Right ventricle myocardium inferior (tissue), 1 donor: ENCODE data around the gene NPC1L1. TPM values are rescaled to one million over a fixed set of nuclear protein-coding genes. Genes with fewer than 3 reads are reported as not detected.
A peak's percentile ranks its signal among the peaks of the same experiment; 100 is the strongest.

Source experiments
- ATAC-seq: fragments of 200-7000 bp; cut with Tn5 transposase; one replicate; pipeline ENCODE4 v1.9.1; 2020; ENCODE audit warnings: mild to moderate bottlenecking, moderate library complexity
- DNase-seq: peaks from one replicate; pipeline ENCODE4 v3.0.0; 2021; ENCODE audit errors: missing footprints
- intact Hi-C: fragments of 100-400 bp; cut with DNase I; formaldehyde crosslinking; loops from one replicate; pipeline ENCODE4 v1.11.0; 2022
- total RNA-seq: library from RNA; stranded (reverse); fragmentation: NEBNext Ultra II Directional; extraction: Animal tissue kit (Norgen Biotek cat#: 25700); gene quantifications from one replicate; pipeline ENCODE4 v1.2.1, GENCODE V29; 2021
- donor health status: DM: no; HTN: yes; CAD: no; lungs with severe emphysema.

NPC1L1 gene
- total RNA-seq, 1 donor from 2014 or later = 0.05 TPM

DNA sequence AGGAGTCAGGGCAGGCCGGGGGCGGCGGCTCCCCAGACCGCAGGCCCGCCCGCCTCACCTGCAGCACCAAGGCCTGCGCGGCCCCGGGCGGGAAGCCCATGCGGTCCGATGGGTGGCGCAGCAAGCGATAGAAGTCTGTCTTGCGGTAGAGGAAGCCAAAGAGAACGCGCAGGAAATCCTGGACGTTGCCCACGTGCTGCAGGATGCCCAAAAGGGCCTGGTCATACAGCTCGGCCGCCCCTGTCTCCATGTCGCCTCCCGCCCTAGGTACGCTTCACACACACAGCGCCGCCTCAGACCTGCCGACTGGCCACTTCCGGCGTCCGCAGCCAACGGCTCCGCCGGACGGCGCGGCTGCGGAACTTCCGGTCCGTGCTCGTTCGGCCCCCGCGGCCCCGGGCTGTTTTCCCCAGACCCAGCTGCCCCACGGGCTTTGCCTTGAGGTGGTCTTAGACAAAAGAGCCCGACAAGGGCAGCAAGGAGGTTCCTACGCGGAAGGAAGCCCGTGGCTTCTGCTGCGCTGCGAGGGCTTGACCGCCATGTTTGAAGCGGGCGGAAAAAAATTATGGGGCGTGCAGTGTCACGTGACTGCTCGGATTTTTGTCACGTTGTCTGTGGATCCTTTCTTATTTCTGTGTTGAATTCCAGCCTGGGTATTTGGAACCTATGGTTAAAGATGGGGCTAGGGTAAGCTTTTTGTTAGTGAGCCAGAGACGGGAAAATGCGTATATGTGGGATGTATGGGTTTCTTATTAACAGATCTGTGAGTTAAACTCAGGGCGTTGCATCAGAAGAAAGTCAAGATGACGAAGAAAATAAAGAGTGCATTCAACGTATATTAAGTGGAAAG is 50.6 kb downstream of the NPC1L1 start, which contains the start of gene NUDCD3:
Gene NUDCD3, minus strand, starts transcription at position 308 of the 850 bp plus-strand sequence. Its CDS starts 58 bp downstream, at position 250.
- intact Hi-C loops = loop anchor here (1.0 to 10.0 kb wide), 3 partner anchors 77 to 354 kb away; partner anchors contain the start of genes H2AZ2 and YKT6
- DNase-seq (peak; percentile 93), ATAC-seq (peak; percentile 96)

- intact Hi-C loops = loop anchor here (1.0 to 10.0 kb wide), 5 partner anchors 77 to 425 kb away; partner anchors contain the start of genes H2AZ2, PGAM2 and YKT6
- ATAC-seq = peak; percentile 12
- peak; percentile 69 for DNase-seq
Observed at GRCh38 chr7:44489955-44490350, 51.2 kb downstream of the NPC1L1 start.

- intact Hi-C loops = loop anchor here (10.0 kb wide), 2 partner anchors 354 to 424 kb away; partner anchors contain the start of gene PGAM2
- DNase-seq = no peak
- ATAC-seq = no peak
Observed at GRCh38 chr7:44488955-44489354, 52.2 kb downstream of the NPC1L1 start.

DNA sequence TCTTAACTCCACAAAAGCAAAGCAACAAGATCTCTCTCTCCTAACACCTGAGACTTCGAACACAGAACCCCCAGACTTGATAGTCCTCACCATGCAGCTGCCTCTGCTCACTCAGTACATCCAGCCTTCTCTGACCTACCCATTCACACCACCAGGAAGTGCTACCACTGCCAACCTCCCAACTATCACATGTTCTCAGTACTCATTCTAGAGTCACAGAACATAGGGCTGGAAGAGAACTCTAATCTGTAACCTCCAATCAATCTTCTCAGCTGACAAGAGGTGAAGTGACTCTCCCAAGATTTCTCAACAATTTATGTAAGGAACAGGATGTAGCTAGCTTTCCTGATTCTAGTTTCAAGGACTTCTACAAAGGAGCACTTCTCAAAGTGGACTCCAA is 54.4 kb downstream of the NPC1L1 start:
- intact Hi-C loops = loop anchor here (10.0 kb wide), 2 partner anchors 352 to 422 kb away; partner anchors contain the start of gene PGAM2
- ATAC-seq (no peak), DNase-seq (no peak)

- intact Hi-C loops = loop anchor here (10.0 kb wide), 2 partner anchors 351 to 421 kb away; partner anchors contain the start of gene PGAM2
Observed at GRCh38 chr7:44486001-44486400, 55.1 kb downstream of the NPC1L1 start.

DNA sequence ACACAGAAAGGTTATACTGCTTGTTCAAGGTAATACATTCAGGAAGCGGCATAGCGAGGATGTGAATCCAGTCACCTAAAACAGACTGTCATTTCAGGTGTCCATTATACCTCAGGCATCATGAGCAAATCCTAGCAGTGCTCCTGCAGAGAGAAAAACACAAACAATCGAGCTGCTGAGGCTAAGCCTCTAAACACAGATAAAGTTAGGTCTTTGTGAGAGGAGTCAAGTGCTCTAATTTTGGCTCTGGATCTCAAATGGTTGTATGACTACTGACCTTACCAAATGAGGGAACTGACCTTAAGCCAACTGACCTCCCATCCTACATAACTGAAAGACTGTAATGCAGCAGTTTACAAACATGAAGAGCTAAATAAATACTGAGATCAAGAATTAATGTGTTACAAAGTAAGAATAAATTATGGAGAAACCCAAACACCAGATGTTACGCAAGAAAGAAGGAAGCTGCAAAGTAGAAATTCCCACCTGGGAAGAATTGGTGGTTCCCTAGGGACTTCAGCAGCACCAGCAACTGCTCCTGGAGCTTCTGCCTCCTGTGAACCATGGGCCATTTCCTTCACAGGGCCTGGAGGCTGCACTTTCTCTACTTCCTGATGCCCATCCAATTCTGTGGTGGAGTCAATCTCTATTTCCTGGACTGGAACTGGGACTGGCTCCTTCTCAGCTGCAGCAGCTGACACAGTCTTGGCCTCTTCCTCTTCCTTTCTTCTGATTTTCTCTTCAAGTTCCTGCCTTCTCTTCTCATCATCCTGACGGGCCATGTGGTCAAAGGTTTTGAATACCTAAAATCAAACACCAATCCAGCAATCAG is 56.4 kb downstream of the NPC1L1 start:
- intact Hi-C loops = loop anchor here (10.0 kb wide), 2 partner anchors 350 to 420 kb away; partner anchors contain the start of gene PGAM2
- ATAC-seq (peak; percentile 57), DNase-seq (no peak)

More at GRCh38 chr7:44486001-44486400, 55.1 kb downstream of the NPC1L1 start:
- no peak for ATAC-seq
- no peak for DNase-seq

- intact Hi-C loops = loop anchor here (10.0 kb wide), 2 partner anchors 348 to 418 kb away; partner anchors contain the start of gene PGAM2
- no peak for ATAC-seq
- DNase-seq = no peak
Observed at GRCh38 chr7:44482502-44483485, 58.3 kb downstream of the NPC1L1 start.

- intact Hi-C loops = loop anchor here (2.0 kb wide), 2 partner anchors 101 to 237 kb away; no protein-coding TSS in a partner anchor
- ATAC-seq = no peak
- DNase-seq = no peak
Observed at GRCh38 chr7:44477938-44478337, 63.2 kb downstream of the NPC1L1 start.

- peak; percentile 84 for ATAC-seq
- intact Hi-C loops = loop anchor here (2.0 kb wide), 2 partner anchors 100 to 236 kb away; no protein-coding TSS in a partner anchor
- DNase-seq = no peak
Observed at GRCh38 chr7:44477063-44477830, 63.9 kb downstream of the NPC1L1 start.

GRCh38 chr7:44476313-44476712 is 64.8 kb downstream of the NPC1L1 start:
- no peak for DNase-seq
- intact Hi-C loops = loop anchor here (2.0 kb wide), 2 partner anchors 100 to 236 kb away; no protein-coding TSS in a partner anchor

DNA sequence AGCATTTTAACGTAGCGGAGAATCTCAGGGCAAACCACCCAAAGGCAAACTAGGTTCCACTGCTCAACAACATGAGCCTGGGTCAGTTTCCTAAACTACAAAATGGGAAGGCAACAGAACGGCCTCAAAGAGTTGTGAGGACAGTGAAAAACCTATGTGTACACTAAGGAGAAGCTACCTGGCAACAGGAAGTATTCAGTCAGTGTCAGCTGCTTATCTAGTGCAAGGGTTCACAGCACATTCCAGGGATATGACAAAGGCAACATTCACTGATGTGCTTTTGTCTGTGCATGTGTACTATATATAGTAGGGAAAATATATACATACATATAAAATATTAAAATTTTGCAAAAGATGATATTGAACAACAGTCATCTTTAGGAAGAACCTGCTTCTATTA is 67.8 kb downstream of the NPC1L1 start:
- no peak for ATAC-seq

More at GRCh38 chr7:44476313-44476712, 64.8 kb downstream of the NPC1L1 start:
- ATAC-seq = no peak

GRCh38 chr7:44472843-44473242 is 68.3 kb downstream of the NPC1L1 start:
- intact Hi-C loops = loop anchor here (5.0 kb wide), 2 partner anchors 41 to 71 kb away; no protein-coding TSS in a partner anchor
- peak; percentile 9 for ATAC-seq
- no peak for DNase-seq

More for the DNA sequence above, 67.8 kb downstream of the NPC1L1 start:
- intact Hi-C loops = loop anchor here (5.0 kb wide), 2 partner anchors 41 to 71 kb away; no protein-coding TSS in a partner anchor
- no peak for DNase-seq

DNA sequence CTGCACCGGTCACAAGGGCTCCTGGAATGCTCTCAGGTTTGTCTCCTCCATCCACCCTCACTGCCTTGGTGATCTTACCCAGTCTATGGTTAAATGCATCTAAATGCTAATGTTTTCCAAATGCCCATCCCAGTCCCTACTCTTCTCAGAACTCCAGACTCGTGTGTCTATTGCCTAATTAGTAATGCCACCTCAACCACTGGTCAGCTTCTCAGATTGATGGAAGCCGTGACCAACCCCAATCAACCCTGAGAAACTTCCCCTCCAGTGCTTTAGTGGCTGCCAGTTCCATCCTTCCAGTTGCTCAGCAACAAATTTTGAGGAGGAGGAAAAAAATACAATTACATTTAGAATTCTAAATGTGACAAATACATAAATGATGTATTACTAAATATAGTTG is 69.3 kb downstream of the NPC1L1 start:
- no peak for DNase-seq
- ATAC-seq = no peak
- intact Hi-C loops = loop anchor here (5.0 kb wide), 2 partner anchors 40 to 70 kb away; no protein-coding TSS in a partner anchor

- no peak for ATAC-seq
- intact Hi-C loops = loop anchor here (5.0 kb wide), 2 partner anchors 39 to 69 kb away; no protein-coding TSS in a partner anchor
- no peak for DNase-seq
Observed at GRCh38 chr7:44471436-44471835, 69.7 kb downstream of the NPC1L1 start.

GRCh38 chr7:44470628-44471245 is 70.4 kb downstream of the NPC1L1 start:
- ATAC-seq (no peak), DNase-seq (no peak)
- intact Hi-C loops = loop anchor here (5.0 kb wide), 2 partner anchors 38 to 68 kb away; no protein-coding TSS in a partner anchor

DNA sequence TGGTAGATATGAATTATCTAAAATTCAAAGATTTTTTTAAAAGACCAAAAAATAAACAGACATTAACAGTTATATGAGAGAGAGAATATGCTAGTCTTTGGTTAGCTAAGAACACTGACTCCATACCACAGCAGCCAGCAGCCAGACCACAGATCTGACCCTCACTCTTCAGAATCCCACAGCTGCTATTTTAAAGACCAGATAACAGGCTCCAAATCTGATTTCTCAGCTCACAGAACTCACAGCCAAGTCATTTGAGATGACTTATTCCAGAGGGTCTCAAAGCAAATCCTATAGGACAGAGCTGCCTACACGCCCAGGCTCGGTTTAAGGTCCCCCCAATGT is 71.0 kb downstream of the NPC1L1 start:
- DNase-seq = no peak
- no peak for ATAC-seq
- intact Hi-C loops = loop anchor here (5.0 kb wide), 2 partner anchors 38 to 68 kb away; no protein-coding TSS in a partner anchor
